Measurements from ENCODE around the gene TMC1. TPM values are rescaled to one million over a fixed set of nuclear protein-coding genes. Genes with fewer than 3 reads are reported as not detected.

The TMC1 gene
- total RNA-seq, 1 experiment from 2014 or later = not detected

- Mint-ChIP-seq H3K4me3 (ENCODE audit: unreplicated experiment) (no peak overlapping the region), H3K27ac (ENCODE audit: low read depth, unreplicated experiment) (no peak overlapping the region), H3K27me3 (ENCODE audit: insufficient read depth, unreplicated experiment) (peaks cover 13% of the 10 kb centered on the region), H3K4me1 (ENCODE audit: insufficient read depth, unreplicated experiment) (no peaks in the 10 kb centered on the region), H3K36me3 (ENCODE audit: insufficient read depth, unreplicated experiment) (no peaks in the 10 kb centered on the region), H3K9me3 (ENCODE audit: unreplicated experiment) (peaks cover 2% of the 10 kb centered on the region)
- POLR2A ChIA-PET = no interaction called here
- intact Hi-C loops (cut with micrococcal nuclease) = no loop called here
- CTCF ChIA-PET = interaction anchor here (1.0 to 4.4 kb wide), 4 partner anchors 16 to 308 kb away, joined by 3 to 67 read pairs (median 15); no protein-coding TSS in a partner anchor
- TF ChIP-seq, protein P1, sequence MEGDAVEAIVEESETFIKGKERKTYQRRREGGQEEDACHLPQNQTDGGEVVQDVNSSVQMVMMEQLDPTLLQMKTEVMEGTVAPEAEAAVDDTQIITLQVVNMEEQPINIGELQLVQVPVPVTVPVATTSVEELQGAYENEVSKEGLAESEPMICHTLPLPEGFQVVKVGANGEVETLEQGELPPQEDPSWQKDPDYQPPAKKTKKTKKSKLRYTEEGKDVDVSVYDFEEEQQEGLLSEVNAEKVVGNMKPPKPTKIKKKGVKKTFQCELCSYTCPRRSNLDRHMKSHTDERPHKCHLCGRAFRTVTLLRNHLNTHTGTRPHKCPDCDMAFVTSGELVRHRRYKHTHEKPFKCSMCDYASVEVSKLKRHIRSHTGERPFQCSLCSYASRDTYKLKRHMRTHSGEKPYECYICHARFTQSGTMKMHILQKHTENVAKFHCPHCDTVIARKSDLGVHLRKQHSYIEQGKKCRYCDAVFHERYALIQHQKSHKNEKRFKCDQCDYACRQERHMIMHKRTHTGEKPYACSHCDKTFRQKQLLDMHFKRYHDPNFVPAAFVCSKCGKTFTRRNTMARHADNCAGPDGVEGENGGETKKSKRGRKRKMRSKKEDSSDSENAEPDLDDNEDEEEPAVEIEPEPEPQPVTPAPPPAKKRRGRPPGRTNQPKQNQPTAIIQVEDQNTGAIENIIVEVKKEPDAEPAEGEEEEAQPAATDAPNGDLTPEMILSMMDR (IDR thresholded peaks at IDR 0.05; ENCODE audit: unreplicated experiment) = no peak
- BruUV-seq (replicated peaks) = no TSS peak
- no peak for DNase-seq (ENCODE audit: unreplicated experiment)
Measured at GRCh38 chr9:72873456-72873855, 352.0 kb downstream of the TMC1 start.

DNA sequence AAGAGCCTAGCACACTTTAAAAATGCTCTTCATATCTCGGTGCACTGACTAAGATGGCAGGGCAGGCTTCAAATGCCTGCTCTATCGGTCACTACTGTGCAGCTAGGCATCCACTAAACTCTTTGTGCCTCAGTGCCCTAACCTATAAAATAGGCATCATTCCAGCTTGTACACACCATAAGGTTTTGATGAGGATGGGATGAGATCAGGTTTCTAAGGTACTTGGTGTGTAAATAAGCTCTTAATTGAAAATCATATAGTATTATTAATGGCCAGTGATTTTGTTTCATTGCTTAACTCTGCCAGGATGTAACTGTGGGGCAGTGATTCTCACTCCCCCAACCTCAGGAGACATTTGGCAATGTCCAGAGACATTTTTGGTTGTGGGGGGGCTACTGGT is 352.9 kb downstream of the TMC1 start:
- Mint-ChIP-seq H3K27ac (ENCODE audit: low read depth, unreplicated experiment) (no peak overlapping the region), H3K4me1 (ENCODE audit: insufficient read depth, unreplicated experiment) (no peaks in the 10 kb centered on the region), H3K36me3 (ENCODE audit: insufficient read depth, unreplicated experiment) (no peaks in the 10 kb centered on the region), H3K9me3 (ENCODE audit: unreplicated experiment) (peaks cover 6% of the 10 kb centered on the region), H3K4me3 (ENCODE audit: unreplicated experiment) (no peak overlapping the region), H3K27me3 (ENCODE audit: insufficient read depth, unreplicated experiment) (peaks cover 6% of the 10 kb centered on the region)
- intact Hi-C loops (cut with micrococcal nuclease) = no loop called here
- ChIA-PET POLR2A (no interaction called here), CTCF (interaction anchor here (3.9 to 4.4 kb wide), 2 partner anchors 17 to 148 kb away, joined by 26 to 67 read pairs; no protein-coding TSS in a partner anchor)
- no TSS peak for BruUV-seq (replicated peaks)
- DNase-seq (ENCODE audit: unreplicated experiment) = no peak
- TF ChIP-seq, protein P1 (IDR thresholded peaks at IDR 0.05; ENCODE audit: unreplicated experiment) = no peak

DNA sequence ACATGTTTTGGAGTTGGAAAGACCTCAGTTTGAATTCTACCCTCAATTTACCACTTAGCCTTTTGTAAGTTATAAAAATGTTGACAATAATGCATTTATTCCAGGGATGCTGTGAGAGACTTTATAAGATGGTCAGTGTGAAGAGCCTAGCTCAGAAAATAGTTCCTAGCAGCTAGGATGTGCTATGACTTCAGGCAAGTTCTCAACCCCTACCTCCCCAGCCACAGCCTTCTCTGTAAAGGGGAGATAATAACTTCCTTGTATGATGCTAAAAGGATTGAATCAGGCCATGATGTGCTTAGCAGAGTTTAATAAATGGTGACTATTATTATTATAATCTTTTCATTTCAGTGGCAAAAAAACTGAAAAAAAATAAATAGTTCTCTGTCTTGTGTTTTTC is 353.8 kb downstream of the TMC1 start:
- intact Hi-C loops (cut with micrococcal nuclease) = no loop called here
- H3K4me3 Mint-ChIP-seq (ENCODE audit: unreplicated experiment) = no peak overlapping the region
- ChIA-PET POLR2A (no interaction called here), CTCF (interaction anchor here (0.5 to 0.8 kb wide), 4 partner anchors 19 to 1274 kb away, joined by 3 to 4 read pairs (median 3); no protein-coding TSS in a partner anchor)
- BruUV-seq (replicated peaks) = no TSS peak
- TF ChIP-seq, protein P1 (IDR thresholded peaks at IDR 0.05; ENCODE audit: unreplicated experiment) = no peak
- H3K27ac Mint-ChIP-seq (ENCODE audit: low read depth, unreplicated experiment) = no peak overlapping the region
- H3K9me3 Mint-ChIP-seq (ENCODE audit: unreplicated experiment) = peaks cover 6% of the 10 kb centered on the region
- DNase-seq (ENCODE audit: unreplicated experiment) = no peak
- no peaks in the 10 kb centered on the region for H3K36me3 Mint-ChIP-seq (ENCODE audit: insufficient read depth, unreplicated experiment)
- H3K27me3 Mint-ChIP-seq (ENCODE audit: insufficient read depth, unreplicated experiment) = no peaks in the 10 kb centered on the region
- no peaks in the 10 kb centered on the region for H3K4me1 Mint-ChIP-seq (ENCODE audit: insufficient read depth, unreplicated experiment)

GRCh38 chr9:72880821-72881220 is 359.4 kb downstream of the TMC1 start:
- Mint-ChIP-seq H3K4me3 (ENCODE audit: unreplicated experiment) (no peak overlapping the region), H3K36me3 (ENCODE audit: insufficient read depth, unreplicated experiment) (no peaks in the 10 kb centered on the region), H3K9me3 (ENCODE audit: unreplicated experiment) (peaks cover 6% of the 10 kb centered on the region), H3K27me3 (ENCODE audit: insufficient read depth, unreplicated experiment) (no peaks in the 10 kb centered on the region), H3K27ac (ENCODE audit: low read depth, unreplicated experiment) (no peak overlapping the region), H3K4me1 (ENCODE audit: insufficient read depth, unreplicated experiment) (peaks cover 10% of the 10 kb centered on the region)
- POLR2A ChIA-PET = no interaction called here
- BruUV-seq (replicated peaks) = no TSS peak
- TF ChIP-seq, protein P1 (IDR thresholded peaks at IDR 0.05; ENCODE audit: unreplicated experiment) = no peak
- CTCF ChIA-PET = interaction anchor here (0.6 to 3.1 kb wide), 4 partner anchors 9 to 386 kb away, joined by 3 to 11 read pairs (median 4); no protein-coding TSS in a partner anchor
- DNase-seq (ENCODE audit: unreplicated experiment) = no peak
- intact Hi-C loops (cut with micrococcal nuclease) = no loop called here
